MM.1S (cell line): ENCODE measurements around the gene PITPNM3.

Experiments
- DNase-seq: peaks from one replicate; pipeline ENCODE4 v3.0.0-alpha.2; 2015
- H2AFZ ChIP-seq: fragments of 300-600 bp; sonication (generic); 2 replicates; pipeline ENCODE4 v1.6.0; 2016; ENCODE audit warnings: antibody characterized with exemption, low read length
- H3F3A ChIP-seq: fragments of 300-600 bp; sonication (generic); 2 replicates; pipeline ENCODE4 v1.6.1; 2016; ENCODE audit warnings: mild to moderate bottlenecking, antibody characterized with exemption, low read length, moderate library complexity, mixed read lengths; ENCODE audit not compliant: insufficient read depth
- H3K27ac ChIP-seq: fragments of 300-600 bp; sonication (generic); 2 replicates; pipeline ENCODE4 v1.5.1; 2016; ENCODE audit warnings: mild to moderate bottlenecking, low read length
- H3K27me3 ChIP-seq: fragments of 300-600 bp; sonication (generic); replicated peaks from 2 replicates; pipeline ENCODE4 v1.6.0; 2016; ENCODE audit warnings: low read length; ENCODE audit not compliant: insufficient read depth
- H3K36me3 ChIP-seq: fragments of 300-600 bp; sonication (generic); replicated peaks from 2 replicates; pipeline ENCODE4 v1.6.1; 2016; ENCODE audit warnings: mild to moderate bottlenecking, low read length, mixed read lengths; ENCODE audit not compliant: insufficient read depth
- H3K4me1 ChIP-seq: fragments of 300-600 bp; sonication (generic); 2 replicates; pipeline ENCODE4 v1.6.1; 2016; ENCODE audit warnings: low read length, mixed read lengths
- H3K4me2 ChIP-seq: fragments of 300-600 bp; sonication (generic); 2 replicates; pipeline ENCODE4 v1.6.0; 2016; ENCODE audit warnings: low read depth, low read length
- H3K4me3 ChIP-seq: fragments of 300-600 bp; sonication (generic); 2 replicates; pipeline ENCODE4 v1.5.1; 2016; ENCODE audit warnings: low read length, mixed read lengths
- H3K79me2 ChIP-seq: fragments of 300-600 bp; sonication (generic); 2 replicates; pipeline ENCODE4 v1.6.1; 2016; ENCODE audit warnings: mixed run types, low read length, mixed read lengths
- H3K9ac ChIP-seq: fragments of 300-600 bp; sonication (generic); 2 replicates; pipeline ENCODE4 v1.6.1; 2016; ENCODE audit warnings: low read length, mixed read lengths
- H3K9me2 ChIP-seq: fragments of 300-600 bp; sonication (generic); replicated peaks from 2 replicates; pipeline ENCODE4 v1.6.1; 2016; ENCODE audit warnings: mild to moderate bottlenecking, low read length, mixed read lengths; ENCODE audit not compliant: insufficient read depth
- H3K9me3 ChIP-seq: fragments of 300-600 bp; sonication (generic); replicated peaks from 2 replicates; pipeline ENCODE4 v1.6.1; 2016; ENCODE audit warnings: mild to moderate bottlenecking, low read length, mixed read lengths; ENCODE audit not compliant: insufficient read depth
- H4K20me1 ChIP-seq: fragments of 300-600 bp; sonication (generic); 2 replicates; pipeline ENCODE4 v1.6.1; 2016; ENCODE audit warnings: mild to moderate bottlenecking, low read length, moderate library complexity, mixed read lengths; ENCODE audit not compliant: insufficient read depth
- CTCF ChIP-seq: fragments of 300-600 bp; sonication (generic); IDR thresholded peaks from 2 replicates; pipeline ENCODE4 v1.5.1; 2016; ENCODE audit warnings: antibody characterized with exemption, low read length, mixed read lengths
- EZH2 ChIP-seq: fragments of 300-600 bp; sonication (generic); optimal IDR thresholded peaks from 2 replicates; pipeline ENCODE3; 2017; ENCODE audit warnings: low read depth, mild to moderate bottlenecking, antibody characterized with exemption, low read length, mixed read lengths
- EZH2phosphoT487 ChIP-seq: fragments of 300-600 bp; sonication (generic); IDR thresholded peaks from 2 replicates; pipeline ENCODE4 v1.6.1; 2018; ENCODE audit warnings: antibody characterized with exemption, low read length

Gene PITPNM3

DNA sequence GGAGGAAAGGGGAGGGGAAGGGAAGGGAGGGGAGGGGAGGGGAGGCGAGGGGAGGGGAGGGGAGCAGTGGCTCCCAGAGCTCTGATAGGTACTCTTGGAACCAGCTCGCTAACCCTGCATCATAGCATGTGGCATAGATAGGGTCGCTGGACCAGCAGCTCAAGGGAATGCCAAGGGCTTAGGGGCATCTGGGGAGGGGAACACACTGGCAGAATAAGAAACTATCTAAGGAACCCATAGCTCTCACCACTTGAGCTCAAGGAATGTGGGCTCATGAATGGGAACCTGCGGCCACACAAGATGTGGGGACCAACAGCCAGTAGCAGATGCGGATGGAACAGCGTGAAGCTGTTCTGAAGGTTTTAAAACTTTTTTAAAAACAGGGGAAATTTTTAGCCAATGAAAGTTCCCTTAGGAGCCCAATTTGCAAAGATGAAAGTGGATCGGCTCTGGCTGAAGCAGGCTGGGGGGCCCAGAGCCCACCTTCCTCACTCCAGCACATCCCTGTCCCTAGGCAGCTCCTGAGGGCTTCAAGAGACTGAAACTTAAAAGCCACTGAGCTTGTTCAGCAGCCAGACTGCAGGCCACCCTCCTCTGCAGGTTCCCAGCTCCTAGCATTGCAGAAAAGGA is 65.2 kb downstream of the PITPNM3 start:
- Histone ChIP-seq H3K9me3 (no peaks in the 10 kb centered on the region), H3K27me3 (peaks cover 9% of the 10 kb centered on the region; the same call in 1 of the 2 replicates), H3K36me3 (no peaks in the 10 kb centered on the region), H3F3A (peaks cover under 1% of the 10 kb centered on the region; the same call in 1 of the 2 replicates), H3K4me1 (peaks cover 9% of the 10 kb centered on the region), H3K9ac (no peak overlapping the region), H4K20me1 (no peaks in the 10 kb centered on the region), H3K4me2 (no peak overlapping the region), H3K4me3 (no peak overlapping the region), H2AFZ (no peak overlapping the region), H3K9me2 (no peaks in the 10 kb centered on the region), H3K27ac (no peak overlapping the region), H3K79me2 (no peaks in the 10 kb centered on the region)
- TF ChIP-seq EZH2phosphoT487 (no peak), EZH2 (no peak), CTCF (no peak)
- no peak for DNase-seq

DNA sequence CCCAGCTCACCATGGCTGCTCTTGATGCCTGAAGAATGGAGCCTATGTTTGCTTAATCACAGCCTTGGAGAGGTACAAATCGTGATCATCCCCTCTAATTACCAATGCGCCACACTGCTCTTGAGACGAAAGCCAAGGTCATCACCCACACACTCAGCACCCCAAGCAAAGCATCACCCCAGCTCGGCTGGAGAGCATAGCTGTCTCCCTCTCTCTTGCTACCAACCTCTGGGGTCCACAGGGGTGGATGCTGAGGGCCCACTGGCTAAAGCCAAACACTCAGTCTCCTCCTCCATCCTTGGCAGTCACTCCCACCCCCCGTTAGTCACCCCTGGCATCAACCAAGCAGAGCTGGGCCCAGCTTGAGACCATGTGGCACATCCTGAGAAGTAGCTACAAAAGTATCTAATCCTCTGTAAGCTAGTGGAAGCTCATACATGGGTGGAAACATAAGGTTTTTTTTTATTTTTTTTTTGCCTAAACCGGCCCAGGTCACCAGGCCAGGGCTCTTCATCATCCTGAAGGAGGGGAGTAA is 67.3 kb downstream of the PITPNM3 start:
- H2AFZ ChIP-seq: no peak overlapping the region
- H3K79me2 ChIP-seq: no peaks in the 10 kb centered on the region
- no peaks in the 10 kb centered on the region for H3F3A ChIP-seq
- no peak overlapping the region for H3K4me2 ChIP-seq
- no peaks in the 10 kb centered on the region for H3K4me1 ChIP-seq
- no peak overlapping the region for H3K9ac ChIP-seq
- no peak for TF ChIP-seq EZH2
- H3K4me3 ChIP-seq: no peak overlapping the region
- H3K36me3 ChIP-seq: no peaks in the 10 kb centered on the region
- DNase-seq: no peak
- H3K9me3 ChIP-seq: no peaks in the 10 kb centered on the region
- no peaks in the 10 kb centered on the region for H4K20me1 ChIP-seq
- no peaks in the 10 kb centered on the region for H3K9me2 ChIP-seq
- peaks cover 27% of the 10 kb centered on the region for H3K27me3 ChIP-seq
- no peak overlapping the region for H3K27ac ChIP-seq

GRCh38 chr17:6488008-6488539 is 68.3 kb downstream of the PITPNM3 start:
- H3K4me2 ChIP-seq: no peak overlapping the region
- no peaks in the 10 kb centered on the region for H3K36me3 ChIP-seq
- no peaks in the 10 kb centered on the region for H3K4me1 ChIP-seq
- H4K20me1 ChIP-seq: no peaks in the 10 kb centered on the region
- H2AFZ ChIP-seq: no peak overlapping the region
- no peaks in the 10 kb centered on the region for H3F3A ChIP-seq
- no peak for TF ChIP-seq EZH2
- no peak for TF ChIP-seq CTCF
- no peak for TF ChIP-seq EZH2phosphoT487
- H3K9ac ChIP-seq: no peak overlapping the region
- no peaks in the 10 kb centered on the region for H3K9me2 ChIP-seq
- H3K27ac ChIP-seq: no peak overlapping the region
- no peaks in the 10 kb centered on the region for H3K79me2 ChIP-seq
- no peak overlapping the region for H3K4me3 ChIP-seq
- DNase-seq: no peak
- H3K27me3 ChIP-seq: peaks cover 37% of the 10 kb centered on the region
- H3K9me3 ChIP-seq: no peaks in the 10 kb centered on the region
